Chondrocyte (in vitro differentiated cells): ENCODE data around the gene FAF1. TPM values are rescaled to one million over a fixed set of nuclear protein-coding genes. Genes with fewer than 3 reads are reported as not detected.

Source experiments
- DNase-seq: peaks from one replicate; pipeline ENCODE4 v3.0.0; 2021; ENCODE audit warnings: mixed read lengths, low spot score
- H3K27ac Mint-ChIP-seq: one replicate; pipeline ENCODE4 v1.8.0; 2021; ENCODE audit warnings: mild to moderate bottlenecking, moderate library complexity, mixed read lengths; ENCODE audit not compliant: unreplicated experiment
- H3K27me3 Mint-ChIP-seq: 2 replicates; pipeline ENCODE4 v1.8.0; 2021; ENCODE audit warnings: low read depth, mixed read lengths
- H3K36me3 Mint-ChIP-seq: 2 replicates; pipeline ENCODE4 v1.8.0; 2021; ENCODE audit warnings: low read depth, mixed read lengths
- H3K4me1 Mint-ChIP-seq: 2 replicates; pipeline ENCODE4 v1.8.0; 2021; ENCODE audit warnings: low read depth, mild to moderate bottlenecking, mixed read lengths
- H3K4me3 Mint-ChIP-seq: one replicate; pipeline ENCODE4 v1.8.0; 2021; ENCODE audit warnings: mild to moderate bottlenecking, moderate library complexity, mixed read lengths; ENCODE audit not compliant: unreplicated experiment
- H3K9me3 Mint-ChIP-seq: 2 replicates; pipeline ENCODE4 v1.8.0; 2021; ENCODE audit warnings: low read depth, mixed read lengths
- CTCF ChIP-seq: fragments of 200-600 bp; sonication (generic); IDR thresholded peaks from 2 replicates; pipeline ENCODE4 v1.5.0; 2021; ENCODE audit warnings: antibody characterized with exemption, mild to moderate bottlenecking, moderate library complexity
- total RNA-seq: library from RNA; stranded (reverse); gene quantifications from 3 replicates; pipeline ENCODE4 v1.2.1, GENCODE V29; 2021

Gene FAF1
- total RNA-seq, 1 donor from 2014 or later: 38.7 TPM

GRCh38 chr1:50930193-50930592, 29.9 kb downstream of the FAF1 start:
- no peak for TF ChIP-seq CTCF
- no peak overlapping the region for H3K4me3 Mint-ChIP-seq
- no peak for DNase-seq
- peaks cover 4% of the 10 kb centered on the region for H3K36me3 Mint-ChIP-seq
- no peaks in the 10 kb centered on the region for H3K27me3 Mint-ChIP-seq
- H3K9me3 Mint-ChIP-seq: peaks cover 3% of the 10 kb centered on the region
- H3K4me1 Mint-ChIP-seq: no peaks in the 10 kb centered on the region
- no peak overlapping the region for H3K27ac Mint-ChIP-seq

GRCh38 chr1:50929376-50929958, 30.6 kb downstream of the FAF1 start:
- Mint-ChIP-seq H3K36me3 (peaks cover 4% of the 10 kb centered on the region), H3K27me3 (no peaks in the 10 kb centered on the region), H3K4me1 (no peaks in the 10 kb centered on the region), H3K4me3 (no peak overlapping the region), H3K27ac (no peak overlapping the region), H3K9me3 (peaks cover 6% of the 10 kb centered on the region)
- TF ChIP-seq CTCF: peak; percentile 90
- DNase-seq: no peak

GRCh38 chr1:50923564-50923963, 36.5 kb downstream of the FAF1 start:
- H3K27ac Mint-ChIP-seq: no peak overlapping the region
- H3K4me1 Mint-ChIP-seq: no peaks in the 10 kb centered on the region
- DNase-seq: no peak
- peaks cover 5% of the 10 kb centered on the region for H3K36me3 Mint-ChIP-seq
- H3K4me3 Mint-ChIP-seq: no peak overlapping the region
- no peak for TF ChIP-seq CTCF
- H3K9me3 Mint-ChIP-seq: peaks cover 23% of the 10 kb centered on the region
- H3K27me3 Mint-ChIP-seq: no peaks in the 10 kb centered on the region

GRCh38 chr1:50921029-50921428, 39.0 kb downstream of the FAF1 start:
- TF ChIP-seq CTCF: no peak
- Mint-ChIP-seq H3K36me3 (peaks cover 2% of the 10 kb centered on the region), H3K4me3 (no peak overlapping the region), H3K4me1 (no peaks in the 10 kb centered on the region), H3K27ac (no peak overlapping the region), H3K9me3 (peaks cover 20% of the 10 kb centered on the region), H3K27me3 (no peaks in the 10 kb centered on the region)
- peak; percentile 70 for DNase-seq

GRCh38 chr1:50920409-50920808, 39.7 kb downstream of the FAF1 start:
- no peaks in the 10 kb centered on the region for H3K4me1 Mint-ChIP-seq
- no peaks in the 10 kb centered on the region for H3K27me3 Mint-ChIP-seq
- no peak for DNase-seq
- no peak overlapping the region for H3K27ac Mint-ChIP-seq
- no peak for TF ChIP-seq CTCF
- peaks cover 20% of the 10 kb centered on the region for H3K9me3 Mint-ChIP-seq
- no peak overlapping the region for H3K4me3 Mint-ChIP-seq
- peaks cover 2% of the 10 kb centered on the region for H3K36me3 Mint-ChIP-seq
